Measurements from ENCODE around the gene TNS4.
"Not testable (repeated sequence)": the region's sequence is repeated elsewhere in the genome, so short reads cannot be mapped to it uniquely, and the experiment has no call there.

The TNS4 gene

GRCh38 chr17:40501499-40501911, at the start of gene TNS4:
Gene TNS4, minus strand, starts transcription at chr17:40501623. Its CDS starts 5,198 bp downstream, at chr17:40496425.
- no peak for DNase-seq (ENCODE audit: low spot score)
- no peak for TF ChIP-seq CTCF (IDR thresholded peaks at IDR 0.05; ENCODE audit: extremely low read depth, insufficient read depth, missing control alignments)
- in situ Hi-C loops (cut with MboI; ENCODE audit: low pct_unique_long_range_greater_than_20kb, low sequenced_read_pairs, unreplicated experiment) = no loop called here

- no peak for DNase-seq (ENCODE audit: low spot score)
- in situ Hi-C loops (cut with MboI; ENCODE audit: low pct_unique_long_range_greater_than_20kb, low sequenced_read_pairs, unreplicated experiment) = no loop called here
- TF ChIP-seq CTCF (IDR thresholded peaks at IDR 0.05; ENCODE audit: extremely low read depth, insufficient read depth, missing control alignments) = no peak
Measured at GRCh38 chr17:40550608-40551007, 49.2 kb upstream of the TNS4 start.

GRCh38 chr17:40548982-40549685, 47.7 kb upstream of the TNS4 start:
- no peak for TF ChIP-seq CTCF (IDR thresholded peaks at IDR 0.05; ENCODE audit: extremely low read depth, insufficient read depth, missing control alignments)
- DNase-seq (ENCODE audit: low spot score) = no peak
- in situ Hi-C loops (cut with MboI; ENCODE audit: low pct_unique_long_range_greater_than_20kb, low sequenced_read_pairs, unreplicated experiment) = no loop called here

- TF ChIP-seq CTCF (IDR thresholded peaks at IDR 0.05; ENCODE audit: extremely low read depth, insufficient read depth, missing control alignments) = no peak
- DNase-seq (ENCODE audit: low spot score) = no peak
- in situ Hi-C loops (cut with MboI; ENCODE audit: low pct_unique_long_range_greater_than_20kb, low sequenced_read_pairs, unreplicated experiment) = no loop called here
Measured at GRCh38 chr17:40548491-40548981, 47.1 kb upstream of the TNS4 start.

GRCh38 chr17:40547785-40548478, 46.5 kb upstream of the TNS4 start:
- no peak for TF ChIP-seq CTCF (IDR thresholded peaks at IDR 0.05; ENCODE audit: extremely low read depth, insufficient read depth, missing control alignments)
- no peak for DNase-seq (ENCODE audit: low spot score)
- in situ Hi-C loops (cut with MboI; ENCODE audit: low pct_unique_long_range_greater_than_20kb, low sequenced_read_pairs, unreplicated experiment) = no loop called here

GRCh38 chr17:40547079-40547784, 45.8 kb upstream of the TNS4 start:
- no peak for DNase-seq (ENCODE audit: low spot score)
- in situ Hi-C loops (cut with MboI; ENCODE audit: low pct_unique_long_range_greater_than_20kb, low sequenced_read_pairs, unreplicated experiment) = no loop called here
- no peak for TF ChIP-seq CTCF (IDR thresholded peaks at IDR 0.05; ENCODE audit: extremely low read depth, insufficient read depth, missing control alignments)

- DNase-seq (ENCODE audit: low spot score); in situ Hi-C loops (cut with MboI; ENCODE audit: low pct_unique_long_range_greater_than_20kb, low sequenced_read_pairs, unreplicated experiment): not testable (repeated sequence)
Measured at GRCh38 chr17:40546497-40546896, 45.1 kb upstream of the TNS4 start.

All from GM13977 (cell line).